Inflammatory macrophage (primary cell): ENCODE data around the gene CTDP1.

Source experiments
- DNase-seq, 2 donors: peaks; one replicate each; pipeline ENCODE4 v3.0.0-alpha.2; 2020 to 2022

The CTDP1 gene

DNA sequence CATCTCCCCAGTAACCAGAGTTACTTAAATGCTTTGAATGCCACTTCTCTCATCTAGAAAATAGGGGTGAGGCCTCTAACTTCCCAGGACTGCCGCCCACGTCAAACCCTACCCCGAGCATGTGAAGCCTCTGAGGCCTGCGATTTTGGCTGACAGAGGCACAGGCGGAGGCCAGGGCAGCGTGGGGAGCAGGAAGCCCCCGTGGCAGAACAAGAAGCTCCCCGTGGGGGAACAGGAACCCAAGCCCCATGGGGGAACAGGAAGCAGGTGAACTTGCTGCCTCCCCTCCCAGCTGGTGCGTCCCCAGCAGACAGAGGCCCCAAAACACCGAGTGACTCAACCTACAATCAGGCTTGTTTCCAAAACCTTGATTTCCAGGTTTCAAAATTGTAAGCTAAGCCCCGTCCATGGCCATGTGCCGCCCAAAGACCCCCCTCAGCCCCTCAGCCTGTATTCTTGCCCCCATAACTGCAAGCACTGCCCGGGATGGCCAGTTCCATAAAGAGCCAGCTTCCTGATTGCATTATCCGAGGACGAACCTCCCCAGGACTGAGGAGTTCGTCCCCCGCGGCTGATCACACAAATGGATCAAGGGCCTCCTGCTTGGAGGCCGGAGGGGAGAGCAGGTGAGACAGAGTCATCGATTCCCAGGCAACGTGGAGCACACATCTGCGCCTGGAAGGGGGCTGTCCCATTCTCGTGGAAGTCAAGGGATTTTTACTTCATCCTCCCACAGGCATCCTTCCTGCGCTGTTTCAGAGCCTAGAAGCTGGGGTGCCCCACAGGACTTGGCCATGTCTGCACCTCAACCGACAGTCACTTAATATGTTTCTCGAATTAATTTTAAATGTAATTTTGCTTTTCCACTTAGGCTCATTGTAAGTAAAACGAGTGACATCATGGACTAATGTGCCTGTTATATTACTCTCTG lies 36.3 kb upstream of the CTDP1 start:
- peak; percentile 88 to 95 for DNase-seq

DNA sequence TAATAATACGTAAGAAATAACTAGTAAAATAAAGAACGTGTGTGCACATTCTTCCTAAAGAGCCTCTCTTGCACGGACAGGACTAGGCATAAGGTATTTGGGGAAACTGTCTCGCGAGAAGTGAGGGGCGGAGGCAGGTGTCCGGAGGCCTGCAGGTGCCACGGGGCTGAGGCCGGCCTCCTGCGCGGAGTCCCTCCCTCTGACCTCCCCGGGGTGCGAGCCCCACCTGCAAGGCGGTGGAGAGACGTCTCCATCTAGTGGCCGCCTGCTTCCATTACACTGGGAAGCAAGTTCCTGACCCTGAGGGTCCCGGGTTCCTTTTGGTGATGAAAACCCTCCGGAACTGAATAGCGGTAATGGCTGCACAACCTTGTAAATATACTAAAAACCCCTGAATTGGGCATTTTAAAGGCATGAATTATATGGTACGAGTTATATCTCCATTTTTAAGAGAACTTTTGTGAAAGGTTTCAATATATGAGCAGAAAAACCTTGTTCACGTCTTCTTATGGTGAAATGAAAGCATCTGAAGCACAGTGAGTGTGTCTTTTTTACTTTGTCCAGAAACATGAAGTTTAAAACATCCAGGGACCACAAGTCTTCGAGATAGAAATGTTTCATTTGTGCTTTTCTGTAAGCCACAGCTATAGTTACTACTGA lies 35.5 kb upstream of the CTDP1 start:
- peak; percentile 26 to 72 for DNase-seq

- no peak for DNase-seq
Measured at GRCh38 chr18:79644666-79645057, 34.9 kb upstream of the CTDP1 start.

DNA sequence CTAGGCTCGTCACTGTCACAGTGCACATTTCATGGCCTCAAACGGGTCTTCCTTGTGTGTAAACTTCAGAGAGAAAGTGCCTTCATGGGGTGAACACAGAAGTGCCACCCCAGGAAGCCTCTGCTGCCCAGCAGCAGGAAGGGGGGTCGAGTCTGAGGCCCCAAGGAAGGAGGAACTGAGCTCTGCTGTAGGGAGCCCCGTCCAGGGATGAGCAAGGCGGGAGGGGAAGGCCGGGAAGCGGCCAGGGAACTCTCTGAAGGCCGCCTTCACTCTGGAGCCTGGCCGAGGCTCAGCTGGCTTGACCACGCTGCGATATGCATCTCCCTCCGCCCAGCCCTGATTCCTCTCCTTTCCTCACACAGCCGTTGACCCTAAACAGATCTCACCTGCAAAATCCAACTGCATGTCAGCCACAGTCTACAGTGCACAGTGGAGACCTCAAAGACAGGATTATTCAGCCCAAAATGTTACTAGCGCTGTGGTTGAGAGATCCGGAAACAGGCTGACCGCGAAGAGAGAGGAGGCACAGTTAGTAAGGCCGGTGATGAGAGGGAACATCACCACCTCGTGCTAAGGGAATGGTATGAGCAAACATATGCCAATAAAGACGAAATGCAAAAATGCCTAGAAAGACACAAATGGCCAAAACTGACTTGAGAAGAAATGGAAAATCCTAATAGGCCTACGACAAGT lies 34.2 kb upstream of the CTDP1 start:
- peak; percentile 18 to 43 for DNase-seq

DNA sequence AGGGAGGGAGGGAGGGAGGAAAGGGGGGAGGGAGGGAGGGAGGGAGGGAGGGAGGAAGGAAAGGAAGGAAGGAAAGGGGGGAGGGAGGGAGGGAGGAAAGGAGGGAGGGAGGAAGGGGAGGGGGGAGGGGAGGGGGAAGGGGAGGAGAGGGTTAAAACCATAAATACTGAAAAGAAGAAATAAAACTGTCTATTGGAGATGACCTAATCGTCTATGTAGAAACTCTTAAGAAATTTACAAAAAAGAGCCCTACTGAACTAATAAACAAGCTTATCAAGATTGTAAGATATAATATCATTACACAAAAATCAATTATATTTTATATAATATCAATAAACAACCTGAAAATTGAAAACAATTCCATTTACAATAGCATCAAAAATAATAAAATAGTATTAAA lies 32.3 kb upstream of the CTDP1 start:
- no peak for DNase-seq

DNA sequence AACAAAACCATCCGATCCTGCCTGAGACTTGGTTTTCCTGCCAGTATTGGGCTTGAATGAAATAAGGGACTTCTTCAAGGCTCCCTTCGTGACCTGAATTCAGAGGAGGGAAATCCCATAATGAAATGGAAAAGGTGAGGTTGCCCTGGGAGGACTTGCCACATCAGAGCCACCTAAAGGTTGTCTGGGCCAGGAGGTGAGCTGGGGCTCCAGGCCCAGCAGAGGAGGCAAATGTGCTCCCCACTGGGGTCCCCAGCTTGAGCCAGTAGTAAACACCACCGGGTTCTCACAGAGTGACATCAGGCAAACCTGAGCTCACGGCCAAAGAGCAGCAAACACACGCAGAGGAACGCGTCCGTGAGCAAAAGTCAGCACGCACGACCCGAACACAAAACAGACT lies 28.6 kb upstream of the CTDP1 start:
- DNase-seq = no peak

DNA sequence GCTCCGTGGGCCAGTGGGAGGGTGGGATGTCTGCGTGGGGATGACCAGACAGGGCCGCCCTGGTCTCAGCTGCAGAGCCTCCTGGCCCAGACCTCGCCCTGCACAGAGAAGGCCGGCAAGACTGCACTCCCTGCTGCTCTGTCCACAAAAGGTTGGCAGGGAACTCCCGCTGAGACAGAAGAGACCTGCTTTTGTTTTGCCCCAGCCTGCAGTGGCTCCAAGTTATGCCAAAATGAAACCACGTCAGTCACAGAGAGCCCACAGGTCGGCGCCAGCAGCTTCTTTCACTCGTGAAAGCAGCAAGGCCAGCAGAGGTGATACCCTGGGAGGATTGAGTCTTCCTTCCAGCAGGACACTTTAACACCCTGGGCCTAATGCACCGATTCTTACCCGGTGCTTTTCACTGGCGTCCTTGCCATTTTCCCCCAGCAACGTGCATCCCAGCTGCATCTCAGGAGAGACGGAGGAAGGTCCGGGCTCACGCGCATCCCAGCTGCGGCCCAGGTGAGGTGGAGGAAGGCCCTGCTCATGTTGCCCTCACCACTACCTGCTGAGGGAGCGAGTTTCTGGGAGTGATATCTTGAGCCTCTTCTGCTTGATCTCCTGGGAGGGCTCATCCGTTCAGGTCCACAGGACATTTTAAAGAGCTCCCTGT lies 22.1 kb upstream of the CTDP1 start:
- no peak for DNase-seq

GRCh38 chr18:79658366-79658765 lies 21.2 kb upstream of the CTDP1 start:
- no peak for DNase-seq

DNA sequence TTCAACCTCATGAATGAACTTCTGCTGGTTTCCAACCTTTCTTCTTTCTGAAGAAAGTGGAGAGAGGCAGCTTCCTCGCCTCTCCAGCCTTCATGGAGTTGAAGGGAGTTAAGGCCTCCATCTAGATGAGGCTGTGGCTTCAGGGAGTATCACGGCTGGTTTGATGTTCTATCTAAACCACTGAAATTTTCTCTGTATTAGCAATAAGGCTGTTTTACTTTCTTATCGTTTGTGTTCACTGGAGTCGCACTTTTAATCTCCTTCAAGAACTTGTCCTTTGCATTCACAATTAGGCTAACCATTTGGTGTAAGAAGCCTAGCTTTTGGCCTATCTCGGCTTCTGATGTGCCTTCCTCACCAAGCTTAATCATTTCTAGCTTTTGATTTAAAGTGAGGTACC lies 19.9 kb upstream of the CTDP1 start:
- no peak for DNase-seq

GRCh38 chr18:79662034-79662433 lies 17.6 kb upstream of the CTDP1 start:
- DNase-seq = no peak

- DNase-seq = no peak
Measured at GRCh38 chr18:79662439-79662838, 17.2 kb upstream of the CTDP1 start.

GRCh38 chr18:79664525-79665125 lies 15.0 kb upstream of the CTDP1 start:
- DNase-seq = no peak

DNA sequence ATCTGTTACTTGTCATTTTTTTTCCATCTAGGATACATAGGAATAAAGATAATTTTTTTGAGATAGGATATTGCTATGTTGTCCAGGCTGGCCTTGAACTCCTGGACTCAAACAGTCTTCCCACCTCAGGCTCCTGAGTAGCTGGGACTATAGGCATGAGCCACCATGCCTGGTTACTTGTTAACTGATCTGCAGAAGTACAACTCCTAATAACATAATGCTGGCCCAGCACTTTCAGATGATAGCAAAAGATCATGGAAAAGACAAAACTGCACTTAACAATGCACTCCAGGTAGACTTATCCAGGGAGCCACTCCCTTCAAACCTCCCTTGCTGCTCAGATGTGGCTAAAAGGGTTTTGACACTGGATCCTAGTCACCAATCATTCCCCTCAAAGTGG lies 11.4 kb upstream of the CTDP1 start:
- no peak for DNase-seq

- no peak for DNase-seq
Measured at GRCh38 chr18:79672490-79673276, 6.9 kb upstream of the CTDP1 start.

GRCh38 chr18:79677221-79677620 lies 2.4 kb upstream of the CTDP1 start:
- DNase-seq = no peak

DNA sequence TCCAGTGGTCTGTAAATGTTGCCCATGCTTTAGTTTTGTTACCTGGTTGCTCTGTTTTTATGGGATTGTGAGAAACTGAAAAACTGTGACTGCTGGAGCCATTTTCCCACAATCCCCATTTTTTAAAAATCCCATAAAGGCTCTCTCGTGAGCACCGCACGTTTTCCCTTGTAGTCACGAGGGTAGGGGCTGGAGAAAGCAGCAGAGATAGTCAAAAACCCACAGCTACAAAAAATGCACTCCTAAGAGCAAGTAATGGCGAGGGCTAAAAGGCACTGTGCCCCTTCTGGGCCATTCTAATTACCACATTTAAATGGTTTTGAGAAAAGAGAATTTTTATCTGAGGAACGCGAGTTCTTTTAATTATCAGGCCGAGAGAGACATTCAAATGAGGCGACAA lies 1.8 kb upstream of the CTDP1 start:
- no peak for DNase-seq

GRCh38 chr18:79678665-79679551 lies 695 bp upstream of the CTDP1 start:
- peak; percentile 99 for DNase-seq

GRCh38 chr18:79680100-79680879 lies 687 bp downstream of the CTDP1 start:
- DNase-seq = peak; percentile 53 to 65

GRCh38 chr18:79680891-79681339 lies 1.3 kb downstream of the CTDP1 start:
- DNase-seq = no peak
